ENCODE results near the gene U2AF2.

U2AF2 gene

DNA sequence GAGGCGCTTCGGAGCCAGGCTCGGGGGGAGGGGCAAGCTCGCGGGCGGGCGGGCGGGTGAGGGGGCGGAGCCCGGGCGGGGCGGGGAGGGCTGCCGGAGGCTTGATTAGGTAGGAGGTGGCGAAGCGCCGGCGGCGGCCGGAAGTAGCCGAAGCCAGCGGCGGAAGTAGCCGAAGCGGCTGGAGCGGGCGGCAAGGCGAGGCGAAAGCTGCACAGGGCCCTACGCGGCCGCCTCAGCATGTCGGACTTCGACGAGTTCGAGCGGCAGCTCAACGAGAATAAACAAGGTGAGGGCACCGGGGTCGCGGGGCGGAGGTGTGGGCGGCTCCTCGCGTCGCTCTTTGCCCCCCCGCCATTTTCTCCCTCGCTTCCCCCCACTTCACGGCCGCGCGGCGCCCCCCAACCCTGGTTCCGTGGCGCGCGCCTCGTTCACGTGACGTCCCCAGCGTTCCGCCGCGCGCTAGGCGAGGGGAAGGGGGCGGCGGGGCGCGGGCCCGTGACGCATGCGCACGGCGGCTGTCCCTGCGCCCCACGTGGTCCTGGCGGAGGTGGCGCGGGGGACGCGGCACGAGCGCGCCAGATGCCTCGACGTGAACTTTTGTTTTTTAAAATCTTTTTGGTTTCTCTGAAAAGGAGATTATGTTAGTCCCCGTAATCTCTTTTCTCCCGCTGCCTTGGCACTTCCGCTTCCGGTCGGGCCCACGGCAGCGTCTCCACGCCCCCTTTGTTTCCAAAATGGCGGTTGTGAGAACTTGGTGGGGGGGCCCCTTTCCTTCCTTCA is at the start of gene U2AF2:
Gene U2AF2, plus strand, starts transcription at position 168 of the 780 bp plus-strand sequence. Its CDS starts 70 bp downstream, at position 238.
- Histone ChIP-seq H4K20me1 (ENCODE audit: insufficient read depth, low read length) (peaks cover 41% of the 10 kb centered on the region), H2AFZ (ENCODE audit: low read length) (peak within 1 kb of the TSS; percentile 67), H3K27me3 (replicated peaks; ENCODE audit: insufficient read depth, low read length) (no peaks in the 10 kb centered on the region), H3K4me1 (ENCODE audit: low read length) (peaks cover 20% of the 10 kb centered on the region; the same call in 1 of the 2 replicates), H3K4me2 (ENCODE audit: low read depth, low read length) (peak within 1 kb of the TSS; percentile 99), H3K36me3 (replicated peaks; ENCODE audit: insufficient read depth, low read length) (no peaks in the 10 kb centered on the region), H3K9ac (ENCODE audit: low read length) (peak within 1 kb of the TSS; percentile 100), H3K9me2 (replicated peaks; ENCODE audit: insufficient read depth, low read length) (no peaks in the 10 kb centered on the region), H3F3A (ENCODE audit: insufficient read depth, low read length) (peaks cover 4% of the 10 kb centered on the region; the same call in 1 of the 2 replicates), H3K27ac (ENCODE audit: low read length) (peak within 1 kb of the TSS; percentile 99), H3K79me2 (ENCODE audit: low read length) (peaks cover 52% of the 10 kb centered on the region), H3K9me3 (replicated peaks; ENCODE audit: insufficient read depth, low read length) (no peaks in the 10 kb centered on the region), H3K4me3 (ENCODE audit: low read length) (peak within 1 kb of the TSS; percentile 91)
- DNase-seq, result peak; percentile 92
- TF ChIP-seq EZH2phosphoT487 (IDR thresholded peaks at IDR 0.05; ENCODE audit: low read length), result no peak
- no peak for TF ChIP-seq CTCF (IDR thresholded peaks at IDR 0.05; ENCODE audit: low read length)
- no peak for TF ChIP-seq EZH2 (optimal IDR thresholded peaks at IDR 0.05; ENCODE audit: low read depth, low read length)

GRCh38 chr19:55605207-55605636 is 49.6 kb upstream of the U2AF2 start:
- Histone ChIP-seq H3K27ac (ENCODE audit: low read length) (peak overlapping the region; percentile 68), H3F3A (ENCODE audit: insufficient read depth, low read length) (peaks cover 29% of the 10 kb centered on the region), H3K9me2 (replicated peaks; ENCODE audit: insufficient read depth, low read length) (no peaks in the 10 kb centered on the region), H3K36me3 (replicated peaks; ENCODE audit: insufficient read depth, low read length) (no peaks in the 10 kb centered on the region), H3K9ac (ENCODE audit: low read length) (peak overlapping the region; percentile 50; the same call in 1 of the 2 replicates), H3K79me2 (ENCODE audit: low read length) (peaks cover 36% of the 10 kb centered on the region), H4K20me1 (ENCODE audit: insufficient read depth, low read length) (no peaks in the 10 kb centered on the region), H2AFZ (ENCODE audit: low read length) (0 out of 2 replicates have a peak overlapping the region, but pooled peaks have one; percentile 34), H3K27me3 (replicated peaks; ENCODE audit: insufficient read depth, low read length) (no peaks in the 10 kb centered on the region), H3K4me1 (ENCODE audit: low read length) (peaks cover 18% of the 10 kb centered on the region), H3K4me3 (ENCODE audit: low read length) (peak overlapping the region; percentile 67), H3K4me2 (ENCODE audit: low read depth, low read length) (peak overlapping the region; percentile 86), H3K9me3 (replicated peaks; ENCODE audit: insufficient read depth, low read length) (no peaks in the 10 kb centered on the region)
- DNase-seq, result peak; percentile 98
- TF ChIP-seq CTCF (IDR thresholded peaks at IDR 0.05; ENCODE audit: low read length) (no peak), EZH2phosphoT487 (IDR thresholded peaks at IDR 0.05; ENCODE audit: low read length) (no peak), EZH2 (optimal IDR thresholded peaks at IDR 0.05; ENCODE audit: low read depth, low read length) (no peak)

- Histone ChIP-seq H3K79me2 (ENCODE audit: low read length) (peaks cover 36% of the 10 kb centered on the region), H4K20me1 (ENCODE audit: insufficient read depth, low read length) (no peaks in the 10 kb centered on the region), H2AFZ (ENCODE audit: low read length) (peak within 1 kb of the TSS; percentile 78)
These were observed 49.0 kb upstream of the U2AF2 start, which contains the start of gene ZNF865 for GRCh38 chr19:55605637-55606470. TSS of gene ZNF865 (plus strand) at chr19:55605647. CDS start at chr19:55613619, 7,972 bp downstream.

More at GRCh38 chr19:55605637-55606470, 49.0 kb upstream of the U2AF2 start, which contains the start of gene ZNF865:
- Histone ChIP-seq H3K9me2 (replicated peaks; ENCODE audit: insufficient read depth, low read length) (no peaks in the 10 kb centered on the region), H3K4me3 (ENCODE audit: low read length) (peak within 1 kb of the TSS; percentile 67), H3K27ac (ENCODE audit: low read length) (peak within 1 kb of the TSS; percentile 68), H3K4me1 (ENCODE audit: low read length) (peaks cover 16% of the 10 kb centered on the region), H3K27me3 (replicated peaks; ENCODE audit: insufficient read depth, low read length) (no peaks in the 10 kb centered on the region), H3K36me3 (replicated peaks; ENCODE audit: insufficient read depth, low read length) (no peaks in the 10 kb centered on the region), H3K9me3 (replicated peaks; ENCODE audit: insufficient read depth, low read length) (no peaks in the 10 kb centered on the region), H3F3A (ENCODE audit: insufficient read depth, low read length) (peaks cover 24% of the 10 kb centered on the region), H3K4me2 (ENCODE audit: low read depth, low read length) (peak within 1 kb of the TSS; percentile 86), H3K9ac (ENCODE audit: low read length) (peak within 1 kb of the TSS; percentile 74)
- peak; percentile 71 for DNase-seq
- no peak for TF ChIP-seq EZH2 (optimal IDR thresholded peaks at IDR 0.05; ENCODE audit: low read depth, low read length)
- peak; percentile 84 for TF ChIP-seq CTCF (IDR thresholded peaks at IDR 0.05; ENCODE audit: low read length)

Data from MM.1S (cell line).